ENCODE data around the gene CCDC122.

DNA sequence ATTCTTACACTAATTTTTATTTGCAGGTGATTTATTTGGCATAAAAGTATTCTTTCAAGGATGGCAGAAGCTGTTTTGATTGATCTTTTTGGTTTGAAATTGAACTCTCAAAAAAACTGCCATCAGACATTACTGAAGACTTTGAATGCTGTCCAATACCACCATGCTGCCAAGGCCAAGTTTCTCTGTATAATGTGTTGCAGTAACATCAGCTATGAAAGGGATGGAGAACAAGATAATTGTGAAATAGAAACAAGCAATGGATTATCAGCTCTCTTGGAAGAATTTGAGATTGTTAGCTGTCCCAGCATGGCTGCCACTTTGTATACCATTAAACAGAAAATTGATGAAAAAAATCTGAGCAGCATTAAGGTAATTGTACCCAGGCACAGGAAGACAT lies 1.4 kb upstream of the CCDC122 start:
- TF ChIP-seq, protein P1, sequence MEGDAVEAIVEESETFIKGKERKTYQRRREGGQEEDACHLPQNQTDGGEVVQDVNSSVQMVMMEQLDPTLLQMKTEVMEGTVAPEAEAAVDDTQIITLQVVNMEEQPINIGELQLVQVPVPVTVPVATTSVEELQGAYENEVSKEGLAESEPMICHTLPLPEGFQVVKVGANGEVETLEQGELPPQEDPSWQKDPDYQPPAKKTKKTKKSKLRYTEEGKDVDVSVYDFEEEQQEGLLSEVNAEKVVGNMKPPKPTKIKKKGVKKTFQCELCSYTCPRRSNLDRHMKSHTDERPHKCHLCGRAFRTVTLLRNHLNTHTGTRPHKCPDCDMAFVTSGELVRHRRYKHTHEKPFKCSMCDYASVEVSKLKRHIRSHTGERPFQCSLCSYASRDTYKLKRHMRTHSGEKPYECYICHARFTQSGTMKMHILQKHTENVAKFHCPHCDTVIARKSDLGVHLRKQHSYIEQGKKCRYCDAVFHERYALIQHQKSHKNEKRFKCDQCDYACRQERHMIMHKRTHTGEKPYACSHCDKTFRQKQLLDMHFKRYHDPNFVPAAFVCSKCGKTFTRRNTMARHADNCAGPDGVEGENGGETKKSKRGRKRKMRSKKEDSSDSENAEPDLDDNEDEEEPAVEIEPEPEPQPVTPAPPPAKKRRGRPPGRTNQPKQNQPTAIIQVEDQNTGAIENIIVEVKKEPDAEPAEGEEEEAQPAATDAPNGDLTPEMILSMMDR (IDR thresholded peaks at IDR 0.05; ENCODE audit: insufficient read depth, low read depth, low read length) = no peak
- no peak for TF ChIP-seq EZH2 (IDR thresholded peaks at IDR 0.05; ENCODE audit: insufficient read depth, low read length)

Measured in astrocyte (in vitro differentiated cells and primary cell).